ENCODE measurements around the gene ASB11.

DNA sequence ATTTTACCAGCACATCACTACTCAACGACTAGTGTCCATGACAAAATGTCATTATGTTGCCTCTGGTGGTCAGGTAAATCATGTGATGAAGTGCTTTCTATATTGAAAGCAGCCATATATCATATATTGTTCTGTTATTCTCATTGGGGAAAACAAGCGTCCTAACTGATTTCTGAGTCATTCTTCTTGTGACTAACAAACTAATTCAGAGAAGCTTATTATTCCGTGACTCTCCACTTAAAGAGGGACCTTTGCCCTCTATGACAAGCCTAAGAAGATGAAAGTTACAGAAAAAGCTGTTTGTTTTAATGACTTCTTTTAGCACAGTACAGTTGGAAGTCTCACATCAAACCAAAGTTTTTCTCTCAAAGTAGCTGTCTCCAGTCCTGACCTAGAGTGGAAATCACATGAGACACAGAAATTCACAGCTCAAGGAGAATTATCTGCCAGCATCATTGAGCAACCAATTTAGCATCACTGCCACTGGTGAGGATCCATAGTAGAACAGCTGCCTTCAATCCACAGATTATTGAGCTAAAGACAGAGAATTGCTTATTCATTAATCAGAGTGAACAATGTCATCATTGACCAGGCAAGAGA lies 81.9 kb downstream of the ASB11 start:
- no peak for TF ChIP-seq POLR2A (IDR thresholded peaks at IDR 0.05; ENCODE audit: low read length)
- no peak for TF ChIP-seq GATA1 (IDR thresholded peaks at IDR 0.05; ENCODE audit: low read depth, low read length)

All from erythroblast (primary cell).